COLO829 (cell line): ENCODE data around the gene ETV6.
"Not testable (repeated sequence)": the region's sequence is repeated elsewhere in the genome, so short reads cannot be mapped to it uniquely, and the experiment has no call there.

ENCODE experiments used
- DNase-seq: peaks from one replicate; pipeline ENCODE4 v3.0.0; 2012; ENCODE audit warnings: low spot score

ETV6 gene

GRCh38 chr12:11669348-11669747 lies 19.9 kb downstream of the ETV6 start:
- no peak for DNase-seq

- DNase-seq, result no peak
These were observed 23.1 kb downstream of the ETV6 start for GRCh38 chr12:11672256-11673191.

GRCh38 chr12:11673666-11674461 lies 24.4 kb downstream of the ETV6 start:
- no peak for DNase-seq

- no peak for DNase-seq
These were observed 25.5 kb downstream of the ETV6 start for GRCh38 chr12:11674894-11675390.

- no peak for DNase-seq
These were observed 26.6 kb downstream of the ETV6 start for GRCh38 chr12:11676052-11676451.

- no peak for DNase-seq
These were observed 27.6 kb downstream of the ETV6 start for GRCh38 chr12:11677093-11677492.

- no peak for DNase-seq
These were observed 28.3 kb downstream of the ETV6 start for GRCh38 chr12:11677752-11678151.

GRCh38 chr12:11678781-11679180 lies 29.3 kb downstream of the ETV6 start:
- DNase-seq, result no peak

- no peak for DNase-seq
These were observed 31.7 kb downstream of the ETV6 start for GRCh38 chr12:11681207-11681606.

- not testable (repeated sequence) for DNase-seq
These were observed 32.2 kb downstream of the ETV6 start for GRCh38 chr12:11681695-11682094.

GRCh38 chr12:11684393-11684792 lies 34.9 kb downstream of the ETV6 start:
- DNase-seq, result no peak

GRCh38 chr12:11684811-11685210 lies 35.3 kb downstream of the ETV6 start:
- no peak for DNase-seq

GRCh38 chr12:11685316-11685715 lies 35.8 kb downstream of the ETV6 start:
- no peak for DNase-seq

GRCh38 chr12:11685716-11686115 lies 36.2 kb downstream of the ETV6 start:
- no peak for DNase-seq

GRCh38 chr12:11686120-11686519 lies 36.6 kb downstream of the ETV6 start:
- no peak for DNase-seq

- no peak for DNase-seq
These were observed 38.1 kb downstream of the ETV6 start for GRCh38 chr12:11687528-11687927.

- DNase-seq, result no peak
These were observed 38.9 kb downstream of the ETV6 start for GRCh38 chr12:11688379-11688778.

- no peak for DNase-seq
These were observed 39.4 kb downstream of the ETV6 start for GRCh38 chr12:11688831-11689230.

GRCh38 chr12:11689591-11690186 lies 40.2 kb downstream of the ETV6 start:
- no peak for DNase-seq

- DNase-seq, result no peak
These were observed 43.6 kb downstream of the ETV6 start for GRCh38 chr12:11693067-11693466.

GRCh38 chr12:11693601-11694000 lies 44.1 kb downstream of the ETV6 start:
- no peak for DNase-seq

GRCh38 chr12:11694528-11694927 lies 45.1 kb downstream of the ETV6 start:
- DNase-seq, result no peak

- DNase-seq, result no peak
These were observed 45.8 kb downstream of the ETV6 start for GRCh38 chr12:11695321-11695720.
